NCI-H2081 (cell line): ENCODE data around the gene DDAH2.

Source experiments
- DNase-seq, 2 experiments: peaks; one replicate each; lab custom pipeline; 2025; lab: John Stamatoyannopoulos, UW

DDAH2 gene

DNA sequence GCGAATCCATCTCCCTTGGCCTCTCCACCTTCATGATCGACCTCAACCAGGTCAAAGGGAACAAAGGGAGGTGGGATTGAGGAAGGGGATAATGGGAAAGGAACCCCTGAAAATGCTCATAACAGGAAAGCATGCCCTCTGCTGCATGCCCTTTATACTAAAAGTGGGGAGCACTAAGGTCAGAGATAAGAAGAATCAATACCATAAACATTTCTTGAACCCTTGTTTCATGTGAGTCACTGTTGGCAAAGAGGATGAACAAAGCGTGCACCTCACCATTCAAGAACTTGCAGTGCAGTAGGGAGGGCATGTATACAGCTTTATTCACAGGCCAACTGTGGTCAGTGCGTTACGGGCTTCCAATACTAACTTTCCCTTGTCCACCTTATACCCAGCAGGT lies 31.7 kb upstream of the DDAH2 start:
- DNase-seq: no peak

- DNase-seq: no peak
These were observed 29.2 kb upstream of the DDAH2 start for GRCh38 chr6:31758281-31758680.

GRCh38 chr6:31752739-31753319 lies 23.7 kb upstream of the DDAH2 start:
- no peak for DNase-seq

DNA sequence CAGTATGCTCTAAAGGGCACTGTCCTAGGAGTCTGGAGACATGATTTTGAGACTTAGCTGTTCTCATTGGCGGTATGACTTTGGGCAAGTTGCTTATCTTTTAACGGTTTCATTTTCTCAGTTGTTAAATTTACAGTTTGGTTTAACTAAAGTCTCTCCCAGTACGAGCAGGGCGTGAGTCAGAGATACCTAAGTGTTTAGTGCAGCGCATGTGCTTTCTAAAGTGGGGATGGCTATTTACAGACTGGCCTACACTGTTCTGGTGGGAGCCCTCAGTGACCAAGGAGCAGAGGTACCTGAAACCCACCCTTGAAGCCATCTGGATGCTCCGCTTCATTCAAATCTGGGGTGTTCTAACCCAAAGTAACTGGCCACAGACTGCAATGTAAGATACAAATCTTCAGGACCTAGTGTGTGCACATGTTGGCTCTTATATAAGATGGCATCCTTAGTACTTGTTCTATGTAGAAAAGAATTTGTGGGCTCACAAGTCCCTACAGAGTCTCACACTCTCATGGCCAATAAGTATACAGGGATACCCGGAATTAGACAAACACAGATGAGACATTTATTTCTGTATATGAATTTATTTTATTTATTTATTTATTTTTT lies 21.4 kb upstream of the DDAH2 start:
- no peak for DNase-seq

DNA sequence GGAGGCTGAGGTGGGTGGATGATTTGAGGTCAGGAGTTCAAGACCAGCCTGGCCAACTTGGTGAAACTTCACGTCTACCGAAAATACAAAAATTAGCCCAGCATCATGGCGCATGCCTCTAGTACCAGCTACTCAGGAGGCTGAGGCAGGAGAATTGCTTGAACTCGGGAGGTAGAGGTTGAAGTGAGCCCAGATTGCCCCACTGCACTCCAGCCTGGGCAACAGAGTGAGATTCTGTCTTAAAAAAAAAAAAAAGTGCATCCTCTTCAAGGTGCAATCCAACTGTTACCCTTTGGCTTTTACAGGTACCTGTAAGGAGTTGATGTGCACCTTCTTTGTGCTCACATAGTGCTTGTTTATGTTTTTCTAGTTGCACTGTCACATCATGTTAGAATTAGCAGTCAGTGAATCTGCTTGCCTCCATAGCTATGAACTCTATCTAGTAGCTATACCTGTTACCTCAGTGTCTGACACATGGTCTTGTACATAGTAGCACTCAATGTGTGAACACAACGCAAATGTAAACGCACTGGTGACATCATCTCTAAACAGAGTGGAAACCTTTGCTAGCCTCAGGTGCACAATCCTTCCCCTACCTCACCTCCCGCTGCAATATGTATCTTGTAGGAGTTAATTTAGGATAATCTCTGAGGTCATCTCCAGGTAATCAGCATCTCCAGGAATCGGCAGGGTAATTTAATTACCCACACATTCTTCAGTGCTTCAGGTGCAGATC lies 20.4 kb upstream of the DDAH2 start:
- DNase-seq: no peak

DNA sequence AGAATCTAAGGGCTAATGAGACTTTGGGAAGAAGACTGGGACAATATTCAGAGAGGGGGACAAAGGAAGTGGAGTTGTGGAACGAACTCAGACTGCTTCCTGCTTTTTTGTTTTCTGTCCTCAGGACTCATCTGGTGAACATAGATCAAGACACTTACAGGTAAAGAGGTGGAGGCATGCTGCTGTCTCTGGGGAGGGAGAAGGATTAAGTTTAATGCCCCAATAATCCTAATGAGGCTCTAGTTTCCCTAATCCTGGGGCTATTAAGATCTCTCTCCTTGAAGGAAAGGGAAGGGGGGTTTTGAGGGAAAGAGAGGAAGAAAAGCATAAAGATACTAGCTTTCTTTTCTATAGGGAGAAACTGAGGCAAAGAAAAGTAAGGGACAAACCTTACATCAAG lies 15.3 kb upstream of the DDAH2 start:
- DNase-seq: no peak

GRCh38 chr6:31742894-31743293 lies 13.8 kb upstream of the DDAH2 start:
- DNase-seq: no peak

GRCh38 chr6:31741815-31742214 lies 12.7 kb upstream of the DDAH2 start:
- no peak for DNase-seq

- DNase-seq: no peak
These were observed 11.5 kb upstream of the DDAH2 start for GRCh38 chr6:31740397-31741223.

GRCh38 chr6:31739639-31740396 lies 10.7 kb upstream of the DDAH2 start, which contains the start of gene MSH5:
TSS of gene MSH5 (plus strand) at chr6:31740005. CDS start at chr6:31740467, 462 bp downstream.
- peak; percentile 98 to 99 for DNase-seq

DNA sequence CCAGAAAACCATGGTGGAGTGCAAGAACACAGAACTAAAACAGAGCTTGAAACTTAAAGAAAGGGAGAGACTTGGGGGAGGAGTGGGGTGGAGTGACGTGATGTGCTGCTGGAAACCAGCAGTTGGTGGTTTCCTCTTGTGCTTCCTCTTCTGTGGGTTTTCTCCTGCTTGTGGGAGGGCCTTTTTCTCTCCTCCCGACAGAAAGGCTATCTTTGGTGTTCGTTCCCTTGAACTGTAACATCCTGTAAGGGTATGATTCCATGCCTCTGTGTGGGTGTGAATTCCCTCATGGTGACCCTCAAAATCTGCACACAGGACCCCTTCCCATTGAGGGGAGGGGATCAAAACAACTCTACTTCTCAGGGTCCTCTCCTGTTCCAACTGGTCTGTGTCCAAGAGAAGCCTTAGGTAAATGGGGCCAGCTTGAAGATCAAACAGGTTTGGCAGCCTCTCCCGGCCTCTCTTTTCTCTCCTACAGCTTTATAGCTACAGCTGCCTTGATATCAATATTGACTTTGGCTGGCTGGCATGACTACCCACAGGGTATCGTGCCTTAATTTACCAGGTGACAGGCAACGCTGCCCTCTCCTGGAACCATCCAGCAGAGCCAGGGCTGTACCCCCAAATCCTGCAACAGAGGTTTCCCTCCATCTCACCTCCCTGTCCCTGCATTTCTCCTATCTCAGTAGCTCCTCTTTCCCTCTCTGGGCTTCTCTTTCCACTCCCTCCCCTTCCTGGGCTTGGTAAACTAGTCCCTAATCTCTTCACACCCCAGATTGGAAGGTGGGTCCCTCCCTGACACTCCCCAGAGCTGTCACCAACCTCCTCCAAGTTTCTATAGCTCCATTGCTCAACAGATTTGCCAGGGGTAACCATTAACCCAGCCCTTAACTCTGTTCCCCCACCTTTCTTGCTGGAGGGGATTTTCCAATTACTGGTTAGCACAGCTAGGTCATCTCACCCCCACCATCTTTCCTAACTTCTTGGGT lies 9.2 kb upstream of the DDAH2 start:
- DNase-seq: peak; percentile 76 to 89

DNA sequence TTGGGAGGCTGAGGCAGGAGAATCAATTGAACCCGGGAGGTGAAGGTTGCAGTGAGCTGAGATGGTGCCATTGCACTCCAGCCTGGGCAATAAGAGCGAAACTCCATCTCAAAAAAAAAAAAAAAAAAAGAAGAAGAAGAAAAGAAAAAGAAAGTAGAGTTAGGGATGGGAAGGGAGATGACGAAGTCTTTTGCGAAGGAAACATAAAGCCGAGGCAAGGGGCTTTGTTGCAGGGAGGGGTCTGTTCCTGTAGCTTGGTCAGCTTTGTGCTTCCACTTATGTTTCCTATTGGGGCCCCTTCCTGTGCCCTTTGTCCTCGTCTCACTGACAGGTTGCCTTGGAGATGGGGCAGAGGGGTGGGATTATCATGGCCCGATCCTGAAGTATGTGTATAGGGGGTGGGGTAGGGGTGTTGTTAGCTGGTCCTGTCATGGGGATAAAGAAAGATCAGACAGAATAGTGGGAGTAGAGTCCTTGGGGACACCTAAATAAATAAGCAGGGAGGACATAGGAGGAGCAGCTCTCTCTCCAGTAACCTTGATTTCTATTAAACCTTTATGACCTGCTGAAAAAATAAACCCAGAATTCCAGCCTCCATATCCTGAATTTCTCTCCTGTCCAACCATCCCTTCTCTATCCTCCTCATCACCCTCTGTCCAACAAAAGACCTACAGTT lies 8.4 kb upstream of the DDAH2 start:
- DNase-seq: peak in 1 of 2 experiments; percentile 42

DNA sequence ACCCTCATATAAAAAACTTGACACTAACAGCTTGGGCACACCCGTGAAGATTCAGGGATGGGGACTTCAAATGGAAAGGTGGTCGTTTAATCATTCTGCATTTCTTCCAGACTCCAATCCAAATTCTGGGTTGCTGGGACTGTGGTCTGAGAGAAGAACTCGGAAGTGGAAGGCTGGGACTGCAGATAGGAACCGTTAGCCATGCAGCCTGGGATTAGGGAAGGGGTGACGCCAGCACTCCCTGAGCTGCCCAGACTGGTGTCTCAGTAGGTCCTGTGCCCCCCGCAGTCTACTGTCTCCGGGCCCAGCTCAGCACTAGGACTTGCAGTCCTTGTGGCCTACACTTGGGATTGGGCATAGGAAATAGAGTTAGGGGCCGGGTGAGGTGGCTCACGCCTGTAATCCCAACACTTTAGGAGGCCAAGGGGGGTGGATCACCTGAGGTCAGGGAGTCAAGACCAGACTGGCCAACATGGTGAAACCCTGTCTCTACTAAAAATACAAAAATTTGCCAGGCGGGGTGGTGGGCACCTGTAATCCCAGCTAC lies 7.7 kb upstream of the DDAH2 start:
- no peak for DNase-seq

- DNase-seq: peak; percentile 58 to 79
These were observed 7.1 kb upstream of the DDAH2 start, which contains the start of gene CLIC1 for GRCh38 chr6:31736021-31736767. TSS of gene CLIC1 (minus strand) at chr6:31736530. CDS start at chr6:31736300, 230 bp downstream.

DNA sequence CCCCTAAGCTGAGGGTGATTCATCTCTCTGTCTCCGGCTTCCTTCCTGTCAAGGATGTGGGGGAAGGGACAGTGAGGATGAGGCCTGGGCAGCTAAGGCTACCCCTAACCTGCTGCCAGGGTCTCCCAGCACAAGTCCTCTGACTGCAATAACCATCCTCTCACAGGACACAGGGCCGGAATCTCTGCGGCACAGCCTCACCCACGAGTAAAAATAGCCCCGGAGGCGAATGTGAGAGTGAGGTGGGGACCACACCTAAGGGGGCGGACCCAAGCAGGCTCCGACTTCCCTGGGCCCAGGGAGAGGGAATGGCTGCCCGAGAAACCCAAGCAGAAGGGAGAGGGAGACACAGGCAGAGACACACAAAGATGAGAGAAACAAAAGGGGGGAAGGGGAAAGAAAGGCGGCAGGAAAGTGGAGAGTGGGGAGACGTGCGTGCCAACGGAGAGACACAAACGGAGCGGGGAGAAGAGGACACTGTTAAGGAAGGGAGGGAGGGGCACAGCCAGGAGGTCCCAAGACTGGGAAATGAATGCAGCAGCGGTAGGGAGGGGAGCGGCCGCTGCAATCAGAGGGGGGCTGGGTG lies 5.8 kb upstream of the DDAH2 start:
- DNase-seq: no peak

DNA sequence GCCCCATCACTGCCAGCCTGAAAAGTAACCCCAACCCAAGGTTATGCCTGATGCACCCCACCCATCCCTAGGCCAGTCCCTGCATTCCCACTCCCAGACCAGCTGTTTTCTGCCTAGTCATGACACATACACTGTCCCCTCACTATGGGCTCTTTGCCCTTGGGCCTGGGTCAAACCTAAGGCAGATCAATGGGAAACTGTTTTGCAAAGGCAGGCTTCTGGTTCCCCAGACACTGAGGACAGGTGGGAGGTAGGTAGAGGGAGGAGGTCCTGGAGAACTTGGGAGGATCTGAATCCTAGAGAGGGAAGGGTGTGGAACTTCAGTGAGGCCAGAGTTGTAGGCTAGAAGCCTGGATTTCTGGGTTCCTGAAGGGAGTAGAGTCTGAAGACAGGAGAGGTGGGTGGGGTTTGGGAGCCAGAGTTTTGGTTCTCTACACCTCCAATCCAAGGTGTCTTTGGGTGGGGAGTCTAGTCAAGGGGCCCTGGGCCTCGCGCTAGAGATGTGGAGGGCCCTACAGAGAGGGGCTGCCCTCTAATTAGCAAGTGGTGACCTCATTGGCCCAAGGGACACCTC lies 5.2 kb upstream of the DDAH2 start:
- DNase-seq: no peak

DNA sequence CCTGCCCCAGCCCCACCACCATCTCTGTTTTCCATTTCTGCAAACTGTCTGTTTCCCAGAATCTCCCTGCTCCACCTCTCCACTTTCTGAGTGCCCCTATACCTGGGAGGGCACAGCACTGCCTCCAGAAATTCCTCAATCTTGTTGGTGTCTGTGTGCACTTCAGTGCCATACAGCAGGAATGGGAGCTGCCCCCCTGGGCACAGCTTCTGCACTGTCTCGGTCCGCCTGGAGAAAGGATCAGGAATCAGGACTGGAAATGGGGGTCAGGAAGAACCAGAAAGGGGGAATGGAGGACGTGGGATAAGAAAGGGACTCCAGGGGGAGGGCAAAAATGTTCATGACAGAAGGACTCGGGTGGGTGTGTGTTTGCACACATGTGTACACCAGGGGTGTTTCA lies 4.6 kb upstream of the DDAH2 start:
- DNase-seq: no peak

GRCh38 chr6:31732029-31732428 lies 2.9 kb upstream of the DDAH2 start:
- DNase-seq: no peak
